H9 (cell line): ENCODE measurements around the gene N4BP2. TPM values are rescaled to one million over a fixed set of nuclear protein-coding genes. Genes with fewer than 3 reads are reported as not detected.

Experiments
- DNase-seq: peaks from one replicate; pipeline ENCODE4 v3.0.0-alpha.2; 2017
- H2AFZ ChIP-seq: one replicate; pipeline ENCODE4 v1.6.1; 2013; ENCODE audit warnings: mild to moderate bottlenecking, low read length, control low read depth, moderate library complexity
- H2AK5ac ChIP-seq: 2 replicates; pipeline ENCODE4 v1.6.1; 2013; ENCODE audit warnings: low read length, control low read depth, mixed read lengths; ENCODE audit not compliant: insufficient read length
- H2BK120ac ChIP-seq: one replicate; pipeline ENCODE4 v1.6.1; 2013; ENCODE audit warnings: low read depth, mild to moderate bottlenecking, low read length, control low read depth, inconsistent platforms; ENCODE audit not compliant: poor library complexity, severe bottlenecking
- H2BK12ac ChIP-seq: 2 replicates; pipeline ENCODE4 v1.6.1; 2013; ENCODE audit warnings: low read length, control low read depth, mixed read lengths, low read depth; ENCODE audit not compliant: insufficient read length
- H2BK15ac ChIP-seq: 2 replicates; pipeline ENCODE4 v1.6.1; 2013; ENCODE audit warnings: low read depth, low read length, control low read depth
- H2BK20ac ChIP-seq: one replicate; pipeline ENCODE4 v1.6.1; 2013; ENCODE audit warnings: low read depth, mild to moderate bottlenecking, low read length, control low read depth, inconsistent platforms; ENCODE audit not compliant: poor library complexity, severe bottlenecking
- H2BK5ac ChIP-seq: 2 replicates; pipeline ENCODE4 v1.6.1; 2013; ENCODE audit warnings: low read length, control low read depth, mixed read lengths; ENCODE audit not compliant: insufficient read length
- H3K14ac ChIP-seq: 2 replicates; pipeline ENCODE4 v1.6.1; 2013; ENCODE audit warnings: low read length, control low read depth; ENCODE audit not compliant: insufficient read depth
- H3K18ac ChIP-seq: 2 replicates; pipeline ENCODE4 v1.6.1; 2013; ENCODE audit warnings: low read depth, mild to moderate bottlenecking, mixed read lengths, low read length, control low read depth; ENCODE audit not compliant: insufficient read length
- H3K23ac ChIP-seq: 2 replicates; pipeline ENCODE4 v1.6.1; 2013; ENCODE audit warnings: low read length, control low read depth, mixed read lengths, low read depth; ENCODE audit not compliant: insufficient read length
- H3K23me2 ChIP-seq: 2 replicates; pipeline ENCODE4 v1.6.1; 2013; ENCODE audit warnings: low read depth, mild to moderate bottlenecking, mixed read lengths, low read length, control low read depth; ENCODE audit not compliant: insufficient read length, poor library complexity, severe bottlenecking
- H3K27ac ChIP-seq: 2 replicates; pipeline ENCODE4 v1.5.1; 2013; ENCODE audit warnings: low read length, control low read depth, mixed read lengths, low read depth; ENCODE audit not compliant: insufficient read length
- H3K27me3 ChIP-seq: 2 replicates; pipeline ENCODE4 v1.6.1; 2013; ENCODE audit warnings: low read length, control low read depth, inconsistent platforms; ENCODE audit not compliant: insufficient read depth
- H3K4ac ChIP-seq: 2 replicates; pipeline ENCODE4 v1.6.1; 2013; ENCODE audit warnings: low read depth, mild to moderate bottlenecking, control low read depth, inconsistent platforms, low read length, moderate library complexity
- H3K4me1 ChIP-seq: 2 replicates; pipeline ENCODE4 v1.6.1; 2013; ENCODE audit warnings: low read length, control low read depth, inconsistent platforms; ENCODE audit not compliant: insufficient read depth
- H3K4me2 ChIP-seq: 2 replicates; pipeline ENCODE4 v1.6.1; 2013; ENCODE audit warnings: low read length, control low read depth, mixed read lengths; ENCODE audit not compliant: insufficient read length, insufficient read depth
- H3K56ac ChIP-seq: 2 replicates; pipeline ENCODE4 v1.6.1; 2013; ENCODE audit warnings: low read depth, mild to moderate bottlenecking, mixed read lengths, low read length, control low read depth; ENCODE audit not compliant: insufficient read length
- H3K79me1 ChIP-seq: 2 replicates; pipeline ENCODE4 v1.6.1; 2013; ENCODE audit warnings: low read depth, mild to moderate bottlenecking, moderate library complexity, low read length, control low read depth, inconsistent platforms; ENCODE audit not compliant: insufficient read depth, poor library complexity, severe bottlenecking
- H3K79me2 ChIP-seq: 2 replicates; pipeline ENCODE4 v1.6.1; 2013; ENCODE audit warnings: low read length, control low read depth, inconsistent platforms; ENCODE audit not compliant: insufficient read depth
- H3K9ac ChIP-seq: 2 replicates; pipeline ENCODE4 v1.6.1; 2013; ENCODE audit warnings: low read length, control low read depth, mixed read lengths; ENCODE audit not compliant: insufficient read length; ENCODE audit errors: extremely low read depth
- H3K9me3 ChIP-seq: one replicate; pipeline ENCODE4 v1.6.1; 2013; ENCODE audit warnings: low read depth, low read length, inconsistent platforms; ENCODE audit not compliant: control insufficient read depth
- H3T11ph ChIP-seq: one replicate; pipeline ENCODE4 v1.6.1; 2013; ENCODE audit warnings: mild to moderate bottlenecking, low read length, control low read depth, inconsistent platforms
- H4K20me1 ChIP-seq: one replicate; pipeline ENCODE4 v1.6.1; 2013; ENCODE audit not compliant: control insufficient read depth, insufficient read length, insufficient read depth
- H4K5ac ChIP-seq: 2 replicates; pipeline ENCODE4 v1.6.1; 2013; ENCODE audit warnings: low read depth, mild to moderate bottlenecking, mixed read lengths, low read length, control low read depth; ENCODE audit not compliant: insufficient read length
- H4K8ac ChIP-seq: replicated peaks from 2 replicates; pipeline ENCODE4 v1.6.1; 2013; ENCODE audit warnings: low read length, control low read depth, mixed read lengths, low read depth; ENCODE audit not compliant: insufficient read length
- H4K91ac ChIP-seq: 2 replicates; pipeline ENCODE4 v1.6.1; 2013; ENCODE audit warnings: low read depth, mild to moderate bottlenecking, moderate library complexity, mixed read lengths, low read length, control low read depth; ENCODE audit not compliant: insufficient read length
- H3K27ac Mint-ChIP-seq, 3 experiments: 2 replicates in 2 of 3; 3 replicates in 1 of 3; pipeline ENCODE4 v1.8.0; 2020 to 2021; ENCODE audit warnings: mixed read lengths in 3 of 3, mild to moderate bottlenecking in 1 of 3, moderate library complexity in 1 of 3
- H3K27me3 Mint-ChIP-seq: 2 replicates; pipeline ENCODE4 v1.8.0; 2021; ENCODE audit warnings: low read depth, mild to moderate bottlenecking, moderate library complexity, mixed read lengths
- H3K36me3 Mint-ChIP-seq, 3 experiments: 2 replicates in 2 of 3; 3 replicates in 1 of 3; pipeline ENCODE4 v1.8.0; 2020 to 2021; ENCODE audit warnings: low read depth in 3 of 3, mixed read lengths in 3 of 3; ENCODE audit not compliant: insufficient read depth in 1 of 3
- H3K4me1 Mint-ChIP-seq, 2 experiments: 2 replicates each; pipeline ENCODE4 v1.8.0; 2020; ENCODE audit warnings: mixed read lengths in 2 of 2
- H3K4me3 Mint-ChIP-seq, 2 experiments: 2 replicates in 1 of 2; 3 replicates in 1 of 2; pipeline ENCODE4 v1.8.0; 2020 to 2021; ENCODE audit warnings: mild to moderate bottlenecking in 2 of 2, mixed read lengths in 2 of 2, moderate library complexity in 1 of 2
- H3K9me3 Mint-ChIP-seq, 2 experiments: 2 replicates in 1 of 2; 3 replicates in 1 of 2; pipeline ENCODE4 v1.8.0; 2020; ENCODE audit warnings: mild to moderate bottlenecking in 2 of 2, mixed read lengths in 2 of 2, moderate library complexity in 1 of 2
- WGBS: extraction: QIAGEN DNeasy Blood & Tissue Kit; methylation state at CpG from one replicate; pipeline ENCODE4 v1.1.7; 2013; ENCODE audit warnings: missing lambda C conversion rate, low lambda C conversion rate, mixed read lengths; ENCODE audit not compliant: insufficient read length; ENCODE audit errors: extremely low coverage; 5-methylcytosine and 5-hydroxymethylcytosine counted together
- total RNA-seq: library from RNA; stranded (reverse); gene quantifications from 2 replicates; pipeline ENCODE4 v1.2.1, GENCODE V29; 2021
- TF ChIP-seq, protein P1 (sequence below): fragments of 200-600 bp; sonication (generic); conservative IDR thresholded peaks from 3 replicates; pipeline ENCODE4 v1.8.0; 2021; ENCODE audit warnings: antibody characterized with exemption, mild to moderate bottlenecking

Gene N4BP2
- total RNA-seq, 1 experiment from 2014 or later: 35.0 TPM

DNA sequence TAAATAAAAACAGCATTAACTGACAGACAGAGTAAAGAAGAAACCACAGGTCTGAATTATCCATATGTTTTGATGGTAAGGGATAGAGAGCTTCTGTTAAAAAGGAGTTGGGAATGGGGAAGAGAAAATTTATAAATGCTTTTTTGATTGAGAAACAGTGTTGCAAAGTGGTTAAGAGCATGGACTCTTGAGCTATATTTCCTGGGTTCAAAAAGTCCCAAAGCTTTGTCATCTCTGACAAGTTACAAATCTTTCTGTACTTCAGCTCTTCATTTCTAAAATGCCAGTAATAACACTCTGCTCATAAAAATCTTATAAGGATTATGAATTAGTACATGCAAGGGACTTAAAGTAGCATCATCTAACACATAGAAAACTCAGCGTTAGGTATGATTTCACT lies 62.2 kb downstream of the N4BP2 start:
- no peak overlapping the region for H4K8ac ChIP-seq
- H3K4me3 Mint-ChIP-seq: 0 out of 5 replicates have a peak overlapping the region, but pooled peaks of 1 of the 2 experiments have one; percentile 21
- H4K5ac ChIP-seq: no peak overlapping the region
- no peaks in the 10 kb centered on the region for H4K20me1 ChIP-seq
- H3K56ac ChIP-seq: no peak overlapping the region
- no peak overlapping the region for H3T11ph ChIP-seq
- no peak overlapping the region for H4K91ac ChIP-seq
- H2BK15ac ChIP-seq: no peak overlapping the region
- H3K9ac ChIP-seq: no peak overlapping the region
- no peaks in the 10 kb centered on the region for H3K9me3 Mint-ChIP-seq
- H2BK5ac ChIP-seq: no peak overlapping the region
- no peaks in the 10 kb centered on the region for H3K27me3 Mint-ChIP-seq
- no peaks in the 10 kb centered on the region for H3K23me2 ChIP-seq
- no peak overlapping the region for H2BK12ac ChIP-seq
- H2AFZ ChIP-seq: no peak overlapping the region
- no peaks in the 10 kb centered on the region for H3K79me1 ChIP-seq
- H2BK120ac ChIP-seq: no peak overlapping the region
- DNase-seq: no peak
- H3K9me3 ChIP-seq: no peaks in the 10 kb centered on the region
- H3K27me3 ChIP-seq: no peaks in the 10 kb centered on the region
- H3K79me2 ChIP-seq: no peaks in the 10 kb centered on the region
- no CpG with 5 or more reads among the region's 1 CpG for WGBS
- no peak overlapping the region for H3K4me2 ChIP-seq
- H2AK5ac ChIP-seq: no peak overlapping the region
- peaks cover 31 to 33% of the 10 kb centered on the region in 2 experiments for H3K4me1 Mint-ChIP-seq
- H3K36me3 Mint-ChIP-seq: peaks cover 11 to 35% (median 28%) of the 10 kb centered on the region in 3 experiments
- H3K14ac ChIP-seq: no peak overlapping the region
- no peak overlapping the region for H3K27ac ChIP-seq
- no peak overlapping the region for H2BK20ac ChIP-seq
- H3K4me1 ChIP-seq: peaks cover 4% of the 10 kb centered on the region
- no peak overlapping the region for H3K4ac ChIP-seq
- TF ChIP-seq, protein P1, sequence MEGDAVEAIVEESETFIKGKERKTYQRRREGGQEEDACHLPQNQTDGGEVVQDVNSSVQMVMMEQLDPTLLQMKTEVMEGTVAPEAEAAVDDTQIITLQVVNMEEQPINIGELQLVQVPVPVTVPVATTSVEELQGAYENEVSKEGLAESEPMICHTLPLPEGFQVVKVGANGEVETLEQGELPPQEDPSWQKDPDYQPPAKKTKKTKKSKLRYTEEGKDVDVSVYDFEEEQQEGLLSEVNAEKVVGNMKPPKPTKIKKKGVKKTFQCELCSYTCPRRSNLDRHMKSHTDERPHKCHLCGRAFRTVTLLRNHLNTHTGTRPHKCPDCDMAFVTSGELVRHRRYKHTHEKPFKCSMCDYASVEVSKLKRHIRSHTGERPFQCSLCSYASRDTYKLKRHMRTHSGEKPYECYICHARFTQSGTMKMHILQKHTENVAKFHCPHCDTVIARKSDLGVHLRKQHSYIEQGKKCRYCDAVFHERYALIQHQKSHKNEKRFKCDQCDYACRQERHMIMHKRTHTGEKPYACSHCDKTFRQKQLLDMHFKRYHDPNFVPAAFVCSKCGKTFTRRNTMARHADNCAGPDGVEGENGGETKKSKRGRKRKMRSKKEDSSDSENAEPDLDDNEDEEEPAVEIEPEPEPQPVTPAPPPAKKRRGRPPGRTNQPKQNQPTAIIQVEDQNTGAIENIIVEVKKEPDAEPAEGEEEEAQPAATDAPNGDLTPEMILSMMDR: no peak
- H3K18ac ChIP-seq: no peak overlapping the region
- peak overlapping the region in 1 of 3 experiments; percentile 87; a peak in 3 of 7 replicates for H3K27ac Mint-ChIP-seq
- no peak overlapping the region for H3K23ac ChIP-seq
